ENCODE data around the gene MYB.
A peak's percentile ranks its signal among the peaks of the same experiment; 100 is the strongest.
"Not testable (repeated sequence)": the region's sequence is repeated elsewhere in the genome, so short reads cannot be mapped to it uniquely, and the experiment has no call there.

MYB gene

DNA sequence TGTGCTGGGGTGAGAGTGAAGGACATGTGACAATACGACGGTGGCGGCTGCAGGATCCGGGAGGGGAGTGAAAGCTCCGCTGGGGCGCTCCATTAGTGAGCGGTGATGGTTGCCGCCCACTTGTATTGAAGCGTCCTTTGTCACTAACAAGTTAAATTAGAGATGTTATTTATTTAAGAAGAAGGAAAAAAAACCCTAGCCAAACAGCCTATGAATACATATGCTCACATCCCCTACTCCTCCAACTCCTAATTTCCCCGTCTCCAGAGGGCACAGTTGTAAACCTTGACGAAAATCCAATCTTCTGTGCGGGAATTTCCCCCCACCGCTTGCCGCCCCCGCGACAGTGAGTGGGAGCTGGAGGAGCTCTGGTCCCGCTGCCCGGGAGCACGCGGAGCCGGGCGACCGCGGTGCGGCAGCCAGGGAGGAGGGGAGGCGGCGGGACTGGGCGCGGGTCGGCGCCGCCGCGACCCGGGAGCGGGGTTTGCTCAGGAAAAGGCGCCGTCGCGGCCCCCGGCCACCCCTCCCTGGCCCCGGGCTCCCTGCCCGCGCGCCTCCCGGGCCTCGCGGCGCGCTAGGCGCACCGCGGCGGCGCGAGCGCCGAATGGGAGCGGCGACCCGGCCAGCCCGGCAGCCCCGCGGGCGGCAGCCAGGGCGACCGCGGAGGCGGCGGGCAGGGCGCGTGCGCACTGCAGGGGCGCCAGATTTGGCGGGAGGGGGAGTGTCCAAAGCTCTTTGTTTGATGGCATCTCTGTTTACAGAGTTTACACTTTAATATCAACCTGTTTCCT is at the start of gene MYB:
Gene MYB, plus strand, starts transcription at position 767 of the 791 bp plus-strand sequence. CDS start 206 bp downstream, outside the sequence.
- DNase-seq (ENCODE audit: low spot score) = peak; percentile 89

GRCh38 chr6:135132776-135133175 is 48.3 kb upstream of the MYB start:
- DNase-seq (ENCODE audit: low spot score) = no peak

DNA sequence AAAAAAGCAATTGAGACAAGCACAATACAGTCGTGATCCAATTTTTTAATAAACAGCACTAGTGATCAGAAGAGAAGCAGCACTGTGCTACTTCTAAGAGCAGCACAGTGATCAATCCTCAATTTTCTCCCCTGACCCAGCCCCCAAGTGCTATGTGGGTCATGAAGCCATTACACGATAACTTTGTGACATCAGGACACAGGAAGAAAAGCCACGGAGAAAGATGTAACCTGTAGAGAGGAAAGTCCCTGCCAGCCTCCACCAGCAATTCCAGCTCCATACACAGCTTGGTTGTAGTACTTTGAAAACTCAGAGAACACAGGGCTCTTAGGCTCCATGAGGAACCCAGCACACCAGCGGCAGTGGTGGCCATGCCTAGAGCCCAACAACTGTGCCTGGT is 45.3 kb upstream of the MYB start:
- no peak for DNase-seq (ENCODE audit: low spot score)

DNA sequence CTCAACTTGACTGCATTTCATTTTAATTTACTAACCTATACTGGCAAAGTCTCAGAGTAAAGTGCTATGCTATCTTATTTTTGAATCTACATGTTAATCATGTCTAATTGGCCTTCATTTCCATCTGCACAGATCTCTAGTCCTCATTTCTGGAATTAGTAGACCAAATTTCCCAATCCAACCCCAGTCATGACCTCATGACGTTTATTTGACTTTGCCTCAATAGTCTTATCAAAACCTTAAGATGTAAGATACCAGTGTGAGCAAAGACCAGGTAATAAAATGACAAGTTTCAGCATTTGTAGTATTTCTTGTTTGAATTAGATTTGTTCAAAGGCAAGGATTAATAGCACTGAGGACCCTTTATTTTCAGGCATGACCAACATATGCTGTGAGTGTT is 43.3 kb upstream of the MYB start:
- no peak for DNase-seq (ENCODE audit: low spot score)

GRCh38 chr6:135141182-135141581 is 39.9 kb upstream of the MYB start:
- DNase-seq (ENCODE audit: low spot score) = no peak

DNA sequence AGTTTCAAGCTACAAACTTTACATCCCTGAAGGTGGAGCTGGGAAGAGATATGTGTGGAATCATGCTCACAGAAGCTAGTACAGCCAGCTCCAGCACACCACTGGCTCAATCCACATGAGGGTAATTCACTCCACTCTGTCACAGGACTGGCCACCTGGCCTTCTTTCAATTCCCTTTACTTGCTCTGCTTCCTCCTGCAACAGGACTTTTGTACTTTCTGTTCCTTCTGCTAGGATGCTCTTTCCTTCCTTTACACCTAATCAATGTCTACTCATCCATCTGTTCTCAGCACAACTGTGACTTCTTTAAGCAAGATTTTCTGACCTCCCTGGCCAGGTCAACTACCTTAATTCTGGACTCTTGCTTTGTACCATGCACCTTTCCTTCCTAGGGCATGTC is 39.4 kb upstream of the MYB start:
- peak; percentile 49 for DNase-seq (ENCODE audit: low spot score)

DNA sequence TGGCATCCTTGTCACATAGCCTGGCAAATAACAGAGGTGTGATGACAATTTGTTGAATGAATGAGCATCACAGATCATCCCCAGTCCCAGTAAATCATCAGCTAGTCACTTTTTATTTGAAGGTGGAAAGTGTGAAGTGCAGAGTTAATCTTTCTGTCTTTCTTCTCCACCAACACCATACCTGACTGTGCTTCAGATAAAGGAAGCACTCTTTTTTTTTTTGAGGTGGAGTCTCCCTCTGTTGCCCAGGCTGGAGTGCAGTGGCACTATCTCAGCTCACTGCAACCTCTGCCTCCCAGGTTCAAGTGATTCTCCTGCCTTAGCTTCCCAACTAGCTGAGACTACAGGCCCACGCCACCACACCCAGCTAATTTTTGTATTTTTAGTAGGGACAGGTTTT is 38.9 kb upstream of the MYB start:
- not testable (repeated sequence) for DNase-seq (ENCODE audit: low spot score)

GRCh38 chr6:135144673-135145062 is 36.4 kb upstream of the MYB start:
- DNase-seq (ENCODE audit: low spot score) = peak; percentile 58

GRCh38 chr6:135145063-135145800 is 35.9 kb upstream of the MYB start:
- DNase-seq (ENCODE audit: low spot score) = peak; percentile 74

DNA sequence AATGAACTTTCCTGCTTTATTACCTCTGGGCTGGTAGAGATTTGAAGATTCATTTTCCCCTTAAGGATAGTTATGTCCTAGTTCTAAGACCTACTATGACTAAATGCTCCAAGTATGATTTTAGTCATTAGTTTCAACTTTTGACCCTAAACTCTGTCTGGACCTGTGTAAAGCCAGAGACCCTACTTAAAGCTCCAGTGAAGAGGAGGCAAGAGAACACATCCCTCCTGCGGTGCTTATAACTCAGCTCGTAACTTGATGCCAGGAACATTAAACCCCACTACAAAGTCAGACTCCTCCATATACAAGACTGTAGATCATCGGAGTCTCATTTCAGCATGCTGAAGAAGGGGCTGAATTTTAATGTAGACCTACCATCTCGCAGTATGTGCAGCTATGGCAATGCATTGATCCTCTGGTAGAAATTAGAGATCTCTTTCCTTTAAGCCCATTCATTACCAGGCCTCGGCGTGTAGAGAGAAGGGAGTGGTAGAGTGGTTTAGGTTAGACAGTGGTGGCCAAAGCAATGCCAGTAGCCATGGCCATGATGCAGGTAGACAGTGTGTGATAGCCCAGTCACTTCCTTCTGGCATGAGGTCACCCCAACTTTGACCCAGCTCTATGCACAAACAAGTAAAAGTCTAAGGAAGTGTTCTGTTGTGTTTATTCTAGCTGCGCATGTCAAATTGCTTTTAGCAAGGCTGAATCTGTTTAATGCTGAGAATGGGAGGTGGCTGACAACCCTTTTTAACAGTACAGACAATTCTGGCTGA is 34.8 kb upstream of the MYB start:
- no peak for DNase-seq (ENCODE audit: low spot score)

- DNase-seq (ENCODE audit: low spot score) = no peak
Observed at GRCh38 chr6:135147637-135148592, 33.2 kb upstream of the MYB start.

DNA sequence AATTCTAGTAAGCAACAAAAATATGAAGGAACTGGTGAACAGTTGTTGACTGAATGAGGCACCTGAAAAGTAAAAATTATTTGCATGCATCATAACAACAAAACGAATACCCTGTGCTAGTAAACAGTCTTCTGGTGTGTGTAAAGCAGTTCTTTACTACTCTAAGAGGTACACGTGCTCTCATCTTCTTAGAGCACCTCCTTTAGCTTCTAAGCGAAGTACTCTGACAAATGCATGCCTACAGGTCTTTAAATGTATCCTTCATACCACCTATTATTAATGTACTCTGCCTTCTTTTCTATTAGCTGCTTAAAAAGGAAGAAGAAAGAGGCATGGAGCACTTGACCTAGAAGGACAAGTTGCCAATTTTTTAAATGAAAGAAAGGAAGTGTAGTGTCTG is 32.2 kb upstream of the MYB start:
- DNase-seq (ENCODE audit: low spot score) = no peak

GRCh38 chr6:135149376-135149775 is 31.7 kb upstream of the MYB start:
- DNase-seq (ENCODE audit: low spot score) = no peak

- not testable (repeated sequence) for DNase-seq (ENCODE audit: low spot score)
Observed at GRCh38 chr6:135150481-135150880, 30.6 kb upstream of the MYB start.

GRCh38 chr6:135154125-135154524 is 27.0 kb upstream of the MYB start:
- not testable (repeated sequence) for DNase-seq (ENCODE audit: low spot score)

DNA sequence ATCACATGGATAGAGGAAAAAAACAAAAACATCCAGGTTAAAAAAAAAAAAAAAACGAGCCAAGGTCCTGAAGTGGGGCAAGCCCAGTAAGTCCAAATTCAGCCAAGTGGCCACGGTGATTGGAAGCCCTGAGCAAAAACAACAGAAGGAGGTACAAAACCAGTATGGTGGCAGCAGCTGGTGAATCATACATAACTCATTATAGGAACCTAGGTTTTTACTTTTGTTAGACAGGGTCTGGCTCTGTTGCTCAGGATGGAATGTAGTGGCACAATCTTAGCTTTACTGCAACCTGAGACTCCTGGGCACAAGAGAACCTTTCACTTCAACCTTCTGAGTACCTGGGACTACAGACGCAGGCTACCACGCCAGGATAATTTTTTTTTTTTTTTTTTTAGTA is 22.7 kb upstream of the MYB start:
- no peak for DNase-seq (ENCODE audit: low spot score)

DNA sequence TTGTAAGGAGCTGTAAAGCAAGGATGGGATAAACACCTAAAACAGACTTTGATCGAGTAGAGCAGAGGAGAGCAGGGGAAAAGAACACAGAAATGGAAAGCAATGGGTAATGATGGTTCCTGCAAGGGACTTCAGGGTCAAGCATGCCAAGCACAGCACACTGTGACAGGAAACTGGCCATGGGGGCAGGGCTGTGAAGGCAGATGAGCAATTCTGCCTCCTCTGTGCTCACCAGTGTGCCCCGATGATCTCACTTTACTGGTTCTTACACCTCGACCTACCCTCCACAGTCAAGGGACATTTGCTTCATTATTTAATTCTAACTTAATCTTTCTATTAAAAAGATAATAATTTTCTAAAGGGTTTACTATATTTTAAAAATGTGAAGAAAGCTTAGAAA is 21.6 kb upstream of the MYB start:
- DNase-seq (ENCODE audit: low spot score) = no peak

DNA sequence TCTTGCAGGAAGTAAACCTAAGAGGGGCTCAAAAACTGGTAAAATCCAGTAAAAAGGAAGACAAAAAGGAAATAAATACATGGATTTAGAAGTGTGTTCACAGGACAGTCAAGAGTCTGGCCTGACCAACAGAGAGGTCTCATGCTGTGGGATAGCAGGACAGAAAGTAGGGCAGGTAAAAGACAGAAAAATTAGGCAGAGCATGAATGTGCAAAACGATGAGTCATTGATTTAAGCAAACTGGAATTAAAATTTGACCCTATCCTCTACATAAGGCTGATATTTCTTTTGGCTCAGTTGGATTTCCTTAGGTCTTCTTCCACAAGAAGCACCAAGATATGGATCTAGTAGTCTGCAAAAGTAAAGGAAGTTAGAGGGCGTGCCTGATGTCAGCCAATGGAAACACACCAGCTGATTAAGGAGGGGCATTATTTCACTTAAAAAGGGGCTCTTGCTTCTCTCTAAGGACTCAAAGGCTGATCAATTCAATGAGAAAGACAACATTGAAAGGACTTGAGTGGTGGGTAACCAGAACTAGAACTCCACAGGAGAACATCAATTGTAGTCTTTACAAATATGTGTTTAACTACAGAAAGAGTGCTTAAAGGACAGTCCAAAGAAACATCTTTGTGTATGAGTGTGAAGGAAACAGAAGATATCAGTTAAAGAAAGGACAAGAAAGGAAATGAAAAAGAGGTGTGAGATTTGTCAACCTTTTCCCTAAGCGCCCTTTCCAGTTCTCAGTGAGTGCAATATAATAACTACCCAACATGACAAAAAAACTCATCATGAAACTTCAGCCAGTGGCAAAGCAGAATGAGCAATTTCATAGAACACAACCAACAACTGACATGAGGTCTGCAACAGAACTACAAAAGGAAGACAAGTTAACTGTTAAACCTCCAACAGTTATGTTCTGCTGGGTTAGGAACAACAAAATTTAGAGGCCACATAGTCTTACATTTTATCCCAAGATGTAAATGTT is 19.4 kb upstream of the MYB start:
- no peak for DNase-seq (ENCODE audit: low spot score)

- DNase-seq (ENCODE audit: low spot score) = peak; percentile 72
Observed at GRCh38 chr6:135162678-135163439, 18.2 kb upstream of the MYB start.

- DNase-seq (ENCODE audit: low spot score) = peak; percentile 50
Observed at GRCh38 chr6:135163440-135163738, 17.7 kb upstream of the MYB start.

Data from NAMALWA (cell line).